ENCODE measurements around the gene FAM124B. TPM values are rescaled to one million over a fixed set of nuclear protein-coding genes. Genes with fewer than 3 reads are reported as not detected.

FAM124B gene
- total RNA-seq, 1 experiment from 2014 or later, result not detected

GRCh38 chr2:224438726-224439125 lies 36.8 kb upstream of the FAM124B start:
- Histone ChIP-seq H3K9me2 (replicated peaks; ENCODE audit: low read length) (no peaks in the 10 kb centered on the region), H3K27ac (ENCODE audit: low read length) (no peak overlapping the region), H4K20me1 (ENCODE audit: low read length) (no peaks in the 10 kb centered on the region), H3K36me3 (ENCODE audit: low read depth, low read length) (no peaks in the 10 kb centered on the region), H3K4me1 (ENCODE audit: insufficient read depth, low read length) (peaks cover 19% of the 10 kb centered on the region), H3K9ac (ENCODE audit: low read length) (no peak overlapping the region), H3K4me2 (ENCODE audit: low read length) (no peak overlapping the region), H3K79me2 (ENCODE audit: low read length) (no peaks in the 10 kb centered on the region), H3K4me3 (ENCODE audit: low read length) (no peak overlapping the region), H3K9me3 (ENCODE audit: low read length) (no peaks in the 10 kb centered on the region), H3K27me3 (ENCODE audit: low read length) (no peaks in the 10 kb centered on the region), H3F3A (ENCODE audit: low read length, unreplicated experiment) (no peaks in the 10 kb centered on the region), H2AFZ (ENCODE audit: low read length) (no peak overlapping the region)
- no TSS peak for BruUV-seq (replicated peaks)
- TF ChIP-seq EZH2phosphoT487 (IDR thresholded peaks at IDR 0.05; ENCODE audit: borderline replicate concordance, low read length), result no peak
- no peak for TF ChIP-seq EZH2 (IDR thresholded peaks at IDR 0.05; ENCODE audit: low read length, unreplicated experiment)
- ATAC-seq (no peak), DNase-seq (peak; percentile 45)
- intact Hi-C loops (cut with micrococcal nuclease), result no loop called here
- ChIA-PET POLR2A (ENCODE audit: unreplicated experiment) (no interaction called here), CTCF (no interaction called here)

- H3K79me2 ChIP-seq (ENCODE audit: low read length), result no peaks in the 10 kb centered on the region
- H3K27me3 ChIP-seq (ENCODE audit: low read length), result no peaks in the 10 kb centered on the region
- ChIA-PET CTCF (no interaction called here), POLR2A (ENCODE audit: unreplicated experiment) (no interaction called here)
- no peaks in the 10 kb centered on the region for H3K9me2 ChIP-seq (replicated peaks; ENCODE audit: low read length)
- intact Hi-C loops (cut with micrococcal nuclease), result no loop called here
- DNase-seq (peak; percentile 79), ATAC-seq (peak; percentile 88)
- H3K27ac ChIP-seq (ENCODE audit: low read length), result peak overlapping the region; percentile 12; the same call in 1 of the 2 replicates
- H2AFZ ChIP-seq (ENCODE audit: low read length), result no peak overlapping the region
- no peaks in the 10 kb centered on the region for H3K9me3 ChIP-seq (ENCODE audit: low read length)
- no peak overlapping the region for H3K9ac ChIP-seq (ENCODE audit: low read length)
- H3F3A ChIP-seq (ENCODE audit: low read length, unreplicated experiment), result no peaks in the 10 kb centered on the region
- BruUV-seq (replicated peaks), result no TSS peak
- no peak overlapping the region for H3K4me3 ChIP-seq (ENCODE audit: low read length)
- H3K36me3 ChIP-seq (ENCODE audit: low read depth, low read length), result no peaks in the 10 kb centered on the region
- TF ChIP-seq CTCF (conservative IDR thresholded peaks at IDR 0.05; ENCODE audit: low read depth, low read length) (no peak), EZH2 (IDR thresholded peaks at IDR 0.05; ENCODE audit: low read length, unreplicated experiment) (no peak), EZH2phosphoT487 (IDR thresholded peaks at IDR 0.05; ENCODE audit: borderline replicate concordance, low read length) (no peak)
- no peak overlapping the region for H3K4me2 ChIP-seq (ENCODE audit: low read length)
- peaks cover 19% of the 10 kb centered on the region for H3K4me1 ChIP-seq (ENCODE audit: insufficient read depth, low read length)
- no peaks in the 10 kb centered on the region for H4K20me1 ChIP-seq (ENCODE audit: low read length)
Measured at GRCh38 chr2:224436634-224437033, 34.7 kb upstream of the FAM124B start.

- H3K9ac ChIP-seq (ENCODE audit: low read length), result no peak overlapping the region
- no peaks in the 10 kb centered on the region for H3K9me2 ChIP-seq (replicated peaks; ENCODE audit: low read length)
- H3K4me1 ChIP-seq (ENCODE audit: insufficient read depth, low read length), result peaks cover 19% of the 10 kb centered on the region
- TF ChIP-seq EZH2phosphoT487 (IDR thresholded peaks at IDR 0.05; ENCODE audit: borderline replicate concordance, low read length) (no peak), EZH2 (IDR thresholded peaks at IDR 0.05; ENCODE audit: low read length, unreplicated experiment) (no peak), CTCF (conservative IDR thresholded peaks at IDR 0.05; ENCODE audit: low read depth, low read length) (no peak)
- H4K20me1 ChIP-seq (ENCODE audit: low read length), result no peaks in the 10 kb centered on the region
- ChIA-PET CTCF (no interaction called here), POLR2A (ENCODE audit: unreplicated experiment) (no interaction called here)
- ATAC-seq (no peak), DNase-seq (no peak)
- H3K79me2 ChIP-seq (ENCODE audit: low read length), result no peaks in the 10 kb centered on the region
- H3F3A ChIP-seq (ENCODE audit: low read length, unreplicated experiment), result no peaks in the 10 kb centered on the region
- BruUV-seq (replicated peaks), result no TSS peak
- no peaks in the 10 kb centered on the region for H3K27me3 ChIP-seq (ENCODE audit: low read length)
- H3K4me2 ChIP-seq (ENCODE audit: low read length), result no peak overlapping the region
- intact Hi-C loops (cut with micrococcal nuclease), result no loop called here
- no peaks in the 10 kb centered on the region for H3K36me3 ChIP-seq (ENCODE audit: low read depth, low read length)
- H3K4me3 ChIP-seq (ENCODE audit: low read length), result no peak overlapping the region
- H3K9me3 ChIP-seq (ENCODE audit: low read length), result no peaks in the 10 kb centered on the region
- H2AFZ ChIP-seq (ENCODE audit: low read length), result no peak overlapping the region
- H3K27ac ChIP-seq (ENCODE audit: low read length), result no peak overlapping the region
Measured at GRCh38 chr2:224434618-224435017, 32.7 kb upstream of the FAM124B start.

All from PC-3 (cell line).